ENCODE results near the gene SMIM9.
"Not testable (repeated sequence)": the region's sequence is repeated elsewhere in the genome, so short reads cannot be mapped to it uniquely, and the experiment has no call there.

- TF ChIP-seq POLR2A, CTCF, POLR2AphosphoS5, EP300 (IDR thresholded peaks at IDR 0.05): not testable (repeated sequence)
Measured at GRCh38 chrX:154884069-154884468, 49.6 kb upstream of the SMIM9 start.

Data from stomach (tissue), 4 donors.